Metanephros (tissue), 1 donor: Measurements from ENCODE around the gene CCDC154. TPM values are rescaled to one million over a fixed set of nuclear protein-coding genes. Genes with fewer than 3 reads are reported as not detected.

Experiments used
- total RNA-seq: library from RNA; depleted of rRNA; stranded (reverse); fragments of >200 nt; gene quantifications from one replicate; pipeline ENCODE4 v1.2.3, GENCODE V29; 2014

Gene CCDC154, protein sequence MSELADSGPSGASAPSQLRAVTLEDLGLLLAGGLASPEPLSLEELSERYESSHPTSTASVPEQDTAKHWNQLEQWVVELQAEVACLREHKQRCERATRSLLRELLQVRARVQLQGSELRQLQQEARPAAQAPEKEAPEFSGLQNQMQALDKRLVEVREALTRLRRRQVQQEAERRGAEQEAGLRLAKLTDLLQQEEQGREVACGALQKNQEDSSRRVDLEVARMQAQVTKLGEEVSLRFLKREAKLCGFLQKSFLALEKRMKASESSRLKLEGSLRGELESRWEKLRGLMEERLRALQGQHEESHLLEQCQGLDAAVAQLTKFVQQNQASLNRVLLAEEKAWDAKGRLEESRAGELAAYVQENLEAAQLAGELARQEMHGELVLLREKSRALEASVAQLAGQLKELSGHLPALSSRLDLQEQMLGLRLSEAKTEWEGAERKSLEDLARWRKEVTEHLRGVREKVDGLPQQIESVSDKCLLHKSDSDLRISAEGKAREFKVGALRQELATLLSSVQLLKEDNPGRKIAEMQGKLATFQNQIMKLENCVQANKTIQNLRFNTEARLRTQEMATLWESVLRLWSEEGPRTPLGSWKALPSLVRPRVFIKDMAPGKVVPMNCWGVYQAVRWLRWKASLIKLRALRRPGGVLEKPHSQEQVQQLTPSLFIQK
- total RNA-seq, result 2.2 TPM

DNA sequence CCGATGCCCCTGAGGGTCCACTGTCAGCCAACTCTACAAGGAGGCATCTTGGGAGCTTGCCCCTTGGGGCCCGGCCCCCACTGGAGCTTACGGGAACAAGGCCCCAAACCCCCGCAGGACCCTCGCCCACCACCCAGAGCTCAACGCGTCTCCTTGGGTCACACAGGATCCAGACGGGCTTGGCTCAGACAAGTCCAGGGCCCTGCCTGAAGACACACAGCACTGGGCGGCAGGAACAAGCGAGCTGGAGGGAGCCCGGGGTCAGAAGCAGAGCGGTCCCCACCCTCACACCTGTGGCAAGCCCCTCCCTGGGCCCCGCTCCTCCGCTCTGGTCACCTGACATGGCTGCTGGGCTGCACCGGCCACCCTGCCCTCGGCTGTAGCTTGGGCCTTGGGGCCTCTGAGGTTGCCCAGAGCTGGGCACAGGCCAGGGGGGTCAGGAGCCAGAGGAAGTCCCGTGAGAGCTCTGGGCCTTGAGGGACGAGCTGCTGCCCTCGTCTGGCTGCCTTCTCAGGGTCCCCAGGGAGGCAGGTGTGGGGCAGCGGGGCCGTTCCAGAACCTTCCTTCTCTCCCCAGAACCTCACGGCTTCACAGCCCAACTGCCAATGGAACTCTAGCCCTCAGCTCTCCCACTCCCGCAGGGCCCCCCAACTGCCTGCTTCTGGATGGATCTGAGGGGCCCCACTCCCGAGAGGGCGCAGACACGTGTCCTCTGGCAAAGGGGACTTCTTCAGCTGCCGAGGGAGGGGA, at the start of gene CCDC154:
Gene CCDC154 (minus strand): TSS at position 577 of the 750 bp plus-strand sequence. CDS start 234 bp downstream, at position 343.

DNA sequence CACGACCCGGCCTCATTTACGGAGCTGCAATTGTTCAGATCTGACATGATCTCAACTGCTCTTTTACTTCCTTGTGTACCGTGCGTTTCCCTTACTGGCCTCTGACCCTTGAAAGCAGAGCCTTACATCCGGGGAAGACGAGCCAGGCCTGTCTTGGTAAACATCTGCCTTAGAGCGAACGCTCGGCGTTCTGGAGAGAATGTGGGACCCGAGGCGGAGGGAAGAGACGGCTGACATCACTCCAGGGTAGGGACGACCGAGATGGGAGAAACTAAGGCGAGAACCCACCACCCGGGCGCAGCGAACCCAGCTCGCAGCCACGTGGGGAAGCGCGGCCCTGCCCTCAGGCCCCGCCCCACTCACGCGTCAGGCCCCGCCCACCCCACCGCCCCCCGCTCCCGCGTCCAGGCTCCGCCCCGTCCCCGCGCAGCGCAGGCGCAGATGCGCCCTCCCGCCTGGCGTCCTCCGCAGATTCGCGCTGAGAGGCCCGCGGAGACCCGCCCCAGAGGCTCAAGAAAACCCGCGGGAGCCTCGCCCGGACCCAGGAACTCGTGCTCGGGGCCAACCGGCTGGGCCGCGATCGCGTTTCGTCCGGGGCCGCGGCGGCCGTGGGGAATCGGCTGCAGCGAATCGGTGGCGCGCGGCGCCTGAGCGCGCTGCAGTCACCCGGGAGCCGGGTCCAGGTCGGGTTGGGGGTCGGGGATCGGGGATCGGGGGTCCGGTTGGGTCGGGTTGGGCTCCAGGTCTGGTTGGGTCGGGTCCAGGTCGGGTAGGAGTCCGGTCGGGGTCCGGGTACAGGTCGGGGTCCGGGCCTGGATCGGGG, 48.8 kb upstream of the CCDC154 start, which contains the start of gene TELO2:
Gene TELO2 (plus strand): TSS at position 438 of the 823 bp plus-strand sequence. CDS start 922 bp downstream, outside the sequence.

DNA sequence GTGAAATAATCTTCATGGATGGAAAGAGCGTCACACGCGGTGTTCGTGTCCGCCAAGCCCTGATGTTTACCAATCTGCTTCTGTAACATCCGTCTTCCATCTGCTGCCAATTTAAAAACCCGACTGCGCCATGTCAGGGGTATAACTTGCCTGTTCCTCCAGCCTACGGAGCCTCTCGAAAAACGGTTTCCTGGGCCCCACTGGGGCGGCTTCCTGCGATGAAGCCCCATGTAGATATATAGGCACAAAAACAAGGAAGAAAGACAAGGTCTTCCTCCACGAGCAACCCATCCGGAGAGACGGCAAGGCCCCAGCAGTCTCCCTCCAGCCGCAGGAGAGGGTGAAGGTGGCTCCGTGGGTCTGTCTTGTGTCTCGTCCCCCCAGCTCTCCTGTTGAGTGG, 44.3 kb upstream of the CCDC154 start, which contains the start of gene PTX4:
Gene PTX4 (minus strand): TSS at position 326 of the 400 bp plus-strand sequence. CDS start 35 bp downstream, at position 291.

DNA sequence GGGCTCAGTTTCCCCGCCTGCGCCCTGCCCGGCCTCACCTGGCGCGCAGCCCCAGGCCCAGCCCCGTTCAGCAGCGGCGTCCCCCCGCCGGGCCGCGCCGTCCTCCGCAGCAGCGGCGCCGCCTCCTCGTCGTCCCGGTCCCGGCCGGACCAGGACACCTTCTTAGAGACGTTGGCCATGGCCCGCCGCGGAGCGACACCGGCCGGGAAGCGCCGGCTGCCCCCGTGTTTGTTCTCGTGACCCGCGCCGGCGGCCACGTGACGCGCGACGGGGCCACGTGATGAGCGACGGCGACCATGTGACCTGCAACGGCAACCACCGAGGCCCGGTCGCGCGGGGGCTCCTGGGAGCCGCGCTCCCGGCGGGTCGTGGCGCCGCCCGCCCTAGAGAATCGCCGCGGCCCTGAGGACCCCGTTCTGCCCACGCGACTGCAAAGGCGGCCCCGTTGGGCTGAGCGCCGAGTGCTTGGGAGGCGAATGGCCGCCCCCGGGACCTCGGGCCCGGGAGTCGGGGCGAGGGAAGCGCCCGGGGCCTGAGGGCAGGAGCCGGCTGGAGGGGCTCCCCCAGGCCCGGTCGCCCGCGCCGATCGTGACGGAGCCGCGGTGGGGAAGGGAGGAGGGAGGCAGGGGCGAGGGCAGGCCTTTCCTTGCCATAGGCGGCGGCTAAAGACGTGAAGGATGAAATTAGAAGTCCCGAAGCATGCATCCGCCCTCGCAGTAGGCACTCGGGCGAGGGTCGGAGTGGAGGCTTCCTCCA, 30.6 kb upstream of the CCDC154 start, which contains the start of gene CLCN7:
Gene CLCN7 (minus strand): TSS at position 233 of the 756 bp plus-strand sequence. CDS start 54 bp downstream, at position 179.

DNA sequence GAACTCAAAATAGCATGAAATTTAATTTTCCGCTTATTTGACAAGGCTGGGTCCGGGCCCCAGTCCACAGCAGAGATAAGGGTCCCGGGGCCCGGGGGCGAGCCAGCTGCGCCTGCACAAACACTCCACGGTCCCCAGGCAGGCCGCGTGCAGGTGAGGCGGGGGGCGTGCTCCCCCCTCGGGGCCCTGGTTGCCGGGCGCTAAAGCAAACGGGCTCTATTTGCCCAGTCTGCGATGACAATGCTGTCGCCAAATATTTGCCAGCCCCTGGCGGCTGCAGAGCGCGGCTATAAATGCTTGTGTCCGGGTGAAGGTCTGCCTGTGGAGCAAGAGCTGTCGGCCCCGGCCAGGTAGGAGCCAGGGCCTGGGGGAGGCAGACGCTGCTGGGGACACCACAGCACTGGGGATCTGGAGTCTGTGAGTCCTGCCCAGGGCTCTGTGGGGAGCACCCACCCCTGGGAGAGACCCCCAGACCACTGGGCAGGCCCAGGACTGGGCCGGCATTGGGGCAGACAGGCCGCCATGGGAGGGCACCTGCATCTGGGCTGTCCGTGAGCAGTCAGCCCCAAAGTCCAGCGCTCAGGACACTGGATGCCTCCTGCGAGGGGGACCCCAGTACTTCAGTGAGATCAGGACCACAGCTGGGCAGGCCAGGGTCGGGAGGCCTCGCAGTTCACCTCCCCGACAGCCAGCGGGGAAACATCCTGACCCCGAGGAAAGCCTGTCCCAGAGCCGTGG, 13.4 kb downstream of the CCDC154 start, which contains the start of gene PERCC1:
Gene PERCC1 (plus strand): TSS at position 320 of the 738 bp plus-strand sequence. CDS start 1,516 bp downstream, outside the sequence.

DNA sequence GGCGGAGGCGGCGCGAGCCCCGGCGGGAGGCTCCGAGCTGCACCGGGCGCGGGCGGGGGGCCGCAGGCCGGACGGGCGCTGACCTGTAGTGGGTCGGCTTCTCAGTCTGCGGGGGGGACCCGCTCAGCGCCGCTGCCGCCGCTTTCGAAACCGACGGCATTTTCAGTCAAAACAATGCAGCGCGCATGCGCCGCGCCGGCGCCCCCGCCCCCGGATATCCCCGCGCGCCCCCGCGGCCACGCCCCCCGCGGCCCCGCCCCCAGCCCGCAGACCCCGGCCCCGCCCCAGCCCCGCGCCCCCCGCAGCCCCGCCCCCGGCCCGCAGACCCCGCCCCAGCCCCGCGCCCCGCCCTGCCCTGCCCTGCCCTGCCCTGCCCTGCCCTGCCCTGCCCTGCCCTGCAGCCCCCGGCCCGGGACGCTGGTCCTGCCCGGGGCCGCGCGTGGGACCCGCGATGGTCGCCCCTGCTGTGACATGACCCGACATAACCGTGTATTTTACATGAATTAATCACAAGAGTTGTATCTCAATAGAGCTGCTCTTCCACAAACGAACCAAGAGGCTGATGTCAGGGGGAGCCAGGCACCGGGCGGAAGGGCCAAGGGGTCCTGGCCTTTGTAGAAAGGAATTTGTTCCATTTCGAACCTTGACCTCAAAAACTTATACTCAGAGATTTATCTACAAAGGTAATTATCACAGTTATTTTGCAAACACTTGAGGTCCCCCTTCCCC, 29.7 kb downstream of the CCDC154 start, which contains the start of gene UNKL:
Gene UNKL (minus strand): TSS at position 173 of the 729 bp plus-strand sequence. CDS start 13 bp downstream, at position 160.

Other genes with a start within 250 kb of the CCDC154 start
- not detected for gene TPSG1, start 219.3 kb downstream of the CCDC154 start, total RNA-seq
- gene TPSB2, start 214.4 kb downstream of the CCDC154 start, total RNA-seq, result 0.47 TPM
- gene TPSAB1, start 203.9 kb downstream of the CCDC154 start, total RNA-seq, result 0.99 TPM
- gene TPSD1, start 188.5 kb downstream of the CCDC154 start, total RNA-seq, result not detected
- gene UBE2I, start 134.9 kb downstream of the CCDC154 start, total RNA-seq, result 72.6 TPM
- gene BAIAP3, start 110.9 kb downstream of the CCDC154 start, total RNA-seq, result 12.2 TPM
- gene TSR3, start 92.7 kb downstream of the CCDC154 start, total RNA-seq, result 50.7 TPM
- 50.2 TPM for gene GNPTG, start 92.6 kb downstream of the CCDC154 start, total RNA-seq
- gene UNKL, start 29.9 kb downstream of the CCDC154 start, total RNA-seq, result 43.6 TPM
- gene UQCC4, start 23.8 kb downstream of the CCDC154 start, total RNA-seq, result 12.5 TPM
- not detected for gene PERCC1, start 13.5 kb downstream of the CCDC154 start, total RNA-seq
- 107 TPM for gene CLCN7, start 30.5 kb upstream of the CCDC154 start, total RNA-seq
- gene PTX4, start 44.4 kb upstream of the CCDC154 start, total RNA-seq, result 0.18 TPM
- 48.3 TPM for gene TELO2, start 48.8 kb upstream of the CCDC154 start, total RNA-seq
- gene TMEM204, start 89.1 kb upstream of the CCDC154 start, total RNA-seq, result 27.7 TPM
- 68.0 TPM for gene IFT140, start 167.5 kb upstream of the CCDC154 start, total RNA-seq
- 17.2 TPM for gene CRAMP1, start 167.8 kb upstream of the CCDC154 start, total RNA-seq
- 44.8 TPM for gene JPT2, start 233.7 kb upstream of the CCDC154 start, total RNA-seq